Measurements from ENCODE around the gene GBGT1. TPM values are rescaled to one million over a fixed set of nuclear protein-coding genes. Genes with fewer than 3 reads are reported as not detected.

Gene GBGT1
- total RNA-seq, 4 donors from 2014 or later, result 0.15 to 10.3 (median 5.6) TPM

GRCh38 chr9:133151041-133151440 lies 12.7 kb downstream of the GBGT1 start:
- ATAC-seq, result no peak
- H3K27ac ChIP-seq, result peak overlapping the region in 3 of 4 donors; percentile 29 to 87 (median 86)

GRCh38 chr9:133149130-133150015 lies 14.3 kb downstream of the GBGT1 start:
- intact Hi-C loops (cut with DNase I; ENCODE audit: low total_unique reads) (loop anchor here (1.0 to 2.0 kb wide), 3 partner anchors 35 to 127 kb away; partner anchors contain the start of gene GTF3C5), in situ Hi-C loops (cut with MboI; ENCODE audit: low sequenced_read_pairs in 4 of 4) (loop anchor here in 3 of 4 donors (5.0 to 10.0 kb wide), 3 partner anchors 42 to 125 kb away; no protein-coding TSS in a partner anchor)
- DNase-seq, result peak; percentile 87 to 91
- no peaks in the 10 kb centered on the region for H3K27me3 ChIP-seq
- ATAC-seq, result peak; percentile 70 to 77
- H3K4me3 ChIP-seq, result peak overlapping the region; percentile 23 to 67 (median 48)
- no peaks in the 10 kb centered on the region for H3K9me3 ChIP-seq
- H3K4me1 ChIP-seq, result peaks cover 18 to 25% of the 10 kb centered on the region in 2 donors
- H3K27ac ChIP-seq, result peak overlapping the region; percentile 86 to 94 (median 88)
- no peaks in the 10 kb centered on the region for H3K36me3 ChIP-seq
- TF ChIP-seq CTCF (IDR thresholded peaks at IDR 0.05 in 4 of 5, conservative IDR thresholded peaks at IDR 0.05 in 1 of 5) (peak; percentile 32 to 54 (median 47)), POLR2A (IDR thresholded peaks at IDR 0.05) (peak; percentile 66 to 76)

More at GRCh38 chr9:133151041-133151440, 12.7 kb downstream of the GBGT1 start:
- intact Hi-C loops (cut with DNase I; ENCODE audit: low total_unique reads) (no loop called here), in situ Hi-C loops (cut with MboI; ENCODE audit: low sequenced_read_pairs in 4 of 4) (loop anchor here in 2 of 4 donors (5.0 to 10.0 kb wide), 2 partner anchors 114 to 126 kb away; no protein-coding TSS in a partner anchor)
- no peaks in the 10 kb centered on the region for H3K27me3 ChIP-seq
- H3K36me3 ChIP-seq, result no peaks in the 10 kb centered on the region
- peaks cover 15 to 19% of the 10 kb centered on the region in 2 donors for H3K4me1 ChIP-seq
- TF ChIP-seq CTCF (IDR thresholded peaks at IDR 0.05 in 4 of 5, conservative IDR thresholded peaks at IDR 0.05 in 1 of 5), result no peak
- TF ChIP-seq POLR2A (IDR thresholded peaks at IDR 0.05), result no peak
- H3K9me3 ChIP-seq, result no peaks in the 10 kb centered on the region
- no peak for DNase-seq
- no peak overlapping the region for H3K4me3 ChIP-seq

- peak overlapping the region; percentile 67 to 79 (median 72) for H3K4me3 ChIP-seq
- peak in 1 of 2 donors; percentile 52 for DNase-seq
- H3K9me3 ChIP-seq, result no peaks in the 10 kb centered on the region
- in situ Hi-C loops (cut with MboI; ENCODE audit: low sequenced_read_pairs in 4 of 4), result loop anchor here in 2 of 4 donors (5.0 to 10.0 kb wide), 2 partner anchors 41 to 124 kb away; no protein-coding TSS in a partner anchor
- TF ChIP-seq POLR2A (IDR thresholded peaks at IDR 0.05) (no peak), CTCF (IDR thresholded peaks at IDR 0.05 in 4 of 5, conservative IDR thresholded peaks at IDR 0.05 in 1 of 5) (no peak)
- peaks cover 24 to 33% of the 10 kb centered on the region in 2 donors for H3K4me1 ChIP-seq
- intact Hi-C loops (cut with DNase I; ENCODE audit: low total_unique reads), result loop anchor here (1.0 to 2.0 kb wide), 3 partner anchors 34 to 126 kb away; partner anchors contain the start of gene GTF3C5
- peak; percentile 14 to 37 for ATAC-seq
- H3K36me3 ChIP-seq, result no peaks in the 10 kb centered on the region
- H3K27ac ChIP-seq, result peak overlapping the region; percentile 82 to 94 (median 88)
- H3K27me3 ChIP-seq, result no peaks in the 10 kb centered on the region
These were observed 15.2 kb downstream of the GBGT1 start for GRCh38 chr9:133148199-133149129.

All from gastrocnemius medialis (tissue), 4 donors.